AG09309 (cell line): ENCODE data around the gene B4GAT1.

Experiments used
- DNase-seq: peaks from one replicate; pipeline ENCODE4 v3.0.0-alpha.2; 2010; ENCODE audit warnings: low read depth
- H3K4me3 ChIP-seq: 2 replicates; pipeline ENCODE4 v1.5.1; 2011; ENCODE audit warnings: mild to moderate bottlenecking, low read depth, low read length, moderate library complexity; ENCODE audit not compliant: control insufficient read depth
- CTCF ChIP-seq: IDR thresholded peaks from 2 replicates; pipeline ENCODE4 v1.5.1; 2011; ENCODE audit warnings: mild to moderate bottlenecking, low read depth, low read length, inconsistent platforms; ENCODE audit not compliant: insufficient read depth, control insufficient read depth; ENCODE audit errors: missing control alignments

The B4GAT1 gene

GRCh38 chr11:66330931-66331330 is 16.5 kb downstream of the B4GAT1 start:
- no peak overlapping the region for H3K4me3 ChIP-seq
- DNase-seq = no peak
- TF ChIP-seq CTCF = no peak

- no peak for TF ChIP-seq CTCF
- no peak overlapping the region for H3K4me3 ChIP-seq
- no peak for DNase-seq
These were observed 18.2 kb downstream of the B4GAT1 start for GRCh38 chr11:66329165-66329673.

GRCh38 chr11:66328302-66329144 is 18.9 kb downstream of the B4GAT1 start:
- DNase-seq = no peak
- peak; percentile 94 for TF ChIP-seq CTCF
- H3K4me3 ChIP-seq = no peak overlapping the region

- no peak for DNase-seq
- no peak for TF ChIP-seq CTCF
- H3K4me3 ChIP-seq = no peak overlapping the region
These were observed 19.5 kb downstream of the B4GAT1 start for GRCh38 chr11:66328031-66328301.

- no peak for TF ChIP-seq CTCF
- H3K4me3 ChIP-seq = no peak overlapping the region
- DNase-seq = no peak
These were observed 20.0 kb downstream of the B4GAT1 start for GRCh38 chr11:66327171-66328030.

- DNase-seq = no peak
- no peak overlapping the region for H3K4me3 ChIP-seq
- no peak for TF ChIP-seq CTCF
These were observed 20.9 kb downstream of the B4GAT1 start for GRCh38 chr11:66326261-66327111.
